K562 (cell line): ENCODE results near the gene LRRC3. TPM values are rescaled to one million over a fixed set of nuclear protein-coding genes. Genes with fewer than 3 reads are reported as not detected.

Experiments
- ATAC-seq: fragments of 200-7000 bp; cut with Tn5 transposase; 3 replicates; pipeline ENCODE4 v1.9.1; 2020; ENCODE audit warnings: moderate library complexity
- BruUV-seq: library from RNA; stranded (reverse); fragments of 400-500 nt; replicated peaks from 2 replicates; lab custom pipeline; 2021; lab: Mats Ljungman, UMichigan
- CTCF ChIA-PET: fragments of 300-600 bp; formaldehyde crosslinking; extraction: SDS; loops from one replicate; lab custom pipeline; 2021; ENCODE audit warnings: low intra/inter-chr PET ratio; lab: Yijun Ruan, JAX
- POLR2A ChIA-PET: fragments of 300-600, 350-650 bp; sonication (Branson Sonifier 250); formaldehyde crosslinking; extraction: SDS; loops from one replicate; lab custom pipeline; 2021; ENCODE audit warnings: antibody characterized with exemption, inconsistent platforms; lab: Yijun Ruan, JAX
- DNase-seq, 4 experiments: peaks; one replicate each; pipeline versions ENCODE4 v3.0.0 to v3.0.0-alpha.2; 2011 to 2018; ENCODE audit warnings: low spot score in 3 of 4, mixed read lengths in 3 of 4; ENCODE audit errors: extremely low read depth in 1 of 4
- FAIRE-seq: peaks from 2 replicates; lab custom pipeline; 2011; peaks lifted over from hg19 to GRCh38; lab: Jason Lieb, UNC
- H2AFZ ChIP-seq: 2 replicates; pipeline ENCODE4 v1.6.0; 2011; ENCODE audit warnings: low read depth, low read length, control low read depth, inconsistent platforms
- H3K27ac ChIP-seq: fragments of 200-600 bp; 3 replicates; pipeline ENCODE4 v1.8.0; 2011; ENCODE audit warnings: low read depth, mild to moderate bottlenecking, control low read depth, inconsistent platforms, low read length, moderate library complexity, mixed read lengths; ENCODE audit errors: extremely low read depth
- H3K27me3 ChIP-seq, 2 experiments: fragments of 300-600 bp in 1 of 2; 2 replicates in 1 of 2; 3 replicates in 1 of 2; pipeline versions ENCODE4 v1.6.0 to v1.8.0; 2011; ENCODE audit warnings: inconsistent platforms in 2 of 2, low read length in 2 of 2, mild to moderate bottlenecking in 1 of 2, mixed read lengths in 1 of 2, moderate library complexity in 1 of 2; ENCODE audit not compliant: control insufficient read depth in 2 of 2, insufficient read depth in 2 of 2
- H3K36me3 ChIP-seq: fragments of 300-600 bp; 3 replicates; pipeline ENCODE4 v1.8.0; 2011; ENCODE audit warnings: mild to moderate bottlenecking, low read length, inconsistent platforms; ENCODE audit not compliant: control insufficient read depth, insufficient read depth
- H3K4me1 ChIP-seq, 2 experiments: fragments of 200-600 bp in 1 of 2; replicated peaks in 1 of 2; 2 replicates in 1 of 2; 3 replicates in 1 of 2; pipeline versions ENCODE4 v1.5.1 to v1.8.0; 2011; ENCODE audit warnings: inconsistent platforms in 2 of 2, low read length in 2 of 2, mild to moderate bottlenecking in 1 of 2, mixed read lengths in 1 of 2, moderate library complexity in 1 of 2; ENCODE audit not compliant: control insufficient read depth in 2 of 2, insufficient read depth in 2 of 2
- H3K4me2 ChIP-seq: 2 replicates; pipeline ENCODE4 v1.6.1; 2011; ENCODE audit warnings: low read length, control low read depth, inconsistent platforms, mixed read lengths; ENCODE audit not compliant: insufficient read depth
- H3K4me3 ChIP-seq: fragments of 200-600 bp; sonication (generic), shearing (Covaris generic); 2 replicates; pipeline ENCODE4 v1.5.1; 2016; ENCODE audit warnings: control low read depth, inconsistent platforms
- H3K79me2 ChIP-seq: fragments of 200-600 bp; 3 replicates; pipeline ENCODE4 v1.8.0; 2011; ENCODE audit warnings: low read length, inconsistent platforms; ENCODE audit not compliant: control insufficient read depth, insufficient read depth
- H3K9ac ChIP-seq, 2 experiments: 2 replicates each; pipeline versions ENCODE4 v1.6.0 to v1.6.1; 2011; ENCODE audit warnings: low read depth in 2 of 2, low read length in 2 of 2, control low read depth in 1 of 2, inconsistent platforms in 1 of 2, mild to moderate bottlenecking in 1 of 2, mixed read lengths in 1 of 2; ENCODE audit not compliant: insufficient read depth in 1 of 2
- H3K9me1 ChIP-seq: one replicate; pipeline ENCODE4 v1.6.0; 2011; ENCODE audit warnings: inconsistent platforms, mild to moderate bottlenecking, low read length, moderate library complexity; ENCODE audit not compliant: control insufficient read depth, insufficient read depth
- H3K9me3 ChIP-seq: replicated peaks from 2 replicates; pipeline ENCODE4 v1.5.1; 2011; ENCODE audit warnings: low read depth, low read length, inconsistent platforms; ENCODE audit not compliant: control insufficient read depth, insufficient read depth
- H4K20me1 ChIP-seq: replicated peaks from 2 replicates; pipeline ENCODE4 v1.6.1; 2011; ENCODE audit warnings: low read length, inconsistent platforms, mixed read lengths; ENCODE audit not compliant: control insufficient read depth, insufficient read depth
- ADNP ChIP-seq: fragments of 200-800 bp; sonication (Bioruptor generic); IDR thresholded peaks from 2 replicates; pipeline ENCODE4 v1.6.1; 2016; ENCODE audit warnings: missing genetic modification characterization, missing compliant biosample characterization
- BACH1 ChIP-seq: fragments of 200-800 bp; sonication (Bioruptor generic); IDR thresholded peaks from 2 replicates; pipeline ENCODE4 v1.6.1; 2016; ENCODE audit warnings: missing genetic modification characterization, missing compliant biosample characterization
- BRD9 ChIP-seq: fragments of 450-650 bp; IDR thresholded peaks from 2 replicates; pipeline ENCODE4 v1.6.1; 2018; ENCODE audit warnings: low read depth; ENCODE audit not compliant: partially characterized antibody
- CBX3 ChIP-seq, 2 experiments: IDR thresholded peaks; 1 replicate in 1 of 2; 2 replicates in 1 of 2; pipeline ENCODE4 v1.6.1; 2012; ENCODE audit warnings: inconsistent platforms in 2 of 2, low read length in 2 of 2, borderline replicate concordance in 1 of 2, control low read depth in 1 of 2
- FOXJ2 ChIP-seq: fragments of 200-800 bp; sonication (Bioruptor generic); IDR thresholded peaks from 2 replicates; pipeline ENCODE4 v1.6.1; 2016; ENCODE audit warnings: missing genetic modification characterization, missing compliant biosample characterization
- NR1H2 ChIP-seq: sonication (generic); formaldehyde crosslinking; IDR thresholded peaks from 2 replicates; pipeline ENCODE4 v1.4.0; 2020; ENCODE audit warnings: mild to moderate bottlenecking, missing genetic modification reagents
- RAD51 ChIP-seq: fragments of 450-650 bp; IDR thresholded peaks from 2 replicates; pipeline ENCODE4 v1.7.1; 2016; ENCODE audit warnings: low read depth, mild to moderate bottlenecking, borderline replicate concordance
- SMARCA4 ChIP-seq: fragments of 450-650 bp; IDR thresholded peaks from 2 replicates; pipeline ENCODE4 v1.6.1; 2016
- SP2 ChIP-seq: IDR thresholded peaks from 2 replicates; pipeline ENCODE4 v1.6.1; 2011; ENCODE audit warnings: mild to moderate bottlenecking, low read depth, low read length, moderate library complexity; ENCODE audit not compliant: poor library complexity, severe bottlenecking; ENCODE audit errors: extremely low read depth
- STAT5A ChIP-seq: IDR thresholded peaks from 2 replicates; pipeline ENCODE4 v1.6.1; 2012; ENCODE audit warnings: low read length, inconsistent platforms, borderline replicate concordance
- THRAP3 ChIP-seq: fragments of 450-650 bp; IDR thresholded peaks from 2 replicates; pipeline ENCODE4 v1.6.1; 2016; ENCODE audit warnings: mild to moderate bottlenecking, inconsistent platforms, borderline replicate concordance
- ZNF174 ChIP-seq: fragments of 250-450 bp; sonication (Bioruptor Pico); IDR thresholded peaks from 2 replicates; pipeline ENCODE4 v1.4.0; 2020; ENCODE audit warnings: mild to moderate bottlenecking
- ZNF592 ChIP-seq: fragments of 450-650 bp; IDR thresholded peaks from 2 replicates; pipeline ENCODE4 v1.6.1; 2017; ENCODE audit warnings: antibody characterized with exemption, mild to moderate bottlenecking
- ZSCAN32 ChIP-seq: fragments of 450-650 bp; formaldehyde crosslinking; IDR thresholded peaks from 2 replicates; pipeline ENCODE4 v1.4.0; 2020; ENCODE audit warnings: mild to moderate bottlenecking, moderate library complexity
- WGBS: fragments of 100-300 bp; shearing (Covaris generic); methylation state at CpG from one replicate; pipeline ENCODE4 v1.1.6; 2016; ENCODE audit warnings: low coverage, mixed read lengths; ENCODE audit not compliant: insufficient coverage; ENCODE audit errors: missing lambda C conversion rate; 5-methylcytosine and 5-hydroxymethylcytosine counted together
- in situ Hi-C: fragments of 300-500 bp; cut with MboI; formaldehyde crosslinking; loops from 4 replicates; pipeline ENCODE4 v1.15.0; 2018; ENCODE audit warnings: inconsistent platforms, mixed read lengths
- intact Hi-C: fragments of 100-400 bp; cut with micrococcal nuclease; formaldehyde crosslinking; loops from 2 replicates; pipeline ENCODE4 v1.14.2; 2022
- polyA plus RNA-seq, 8 experiments: library from polyadenylated mRNA; depleted of rRNA in 4 of 8; stranded (reverse) in 5 of 8; unstranded in 3 of 8; fragments of >200 nt; fragmentation: Nextera tagmentation in 2 of 8; fragmentation: Illumina TruSeq in 1 of 8; extraction: Ambion mirVana in 2 of 8; extraction: Trizol in 1 of 8; gene quantifications; 2 replicates each; pipeline versions ENCODE4 v1.2.1 to v1.2.3, GENCODE V29; 2011 to 2014; ENCODE audit warnings: inconsistent platforms in 1 of 8, missing spikeins in 1 of 8
- total RNA-seq, 7 experiments: library from RNA; depleted of rRNA in 6 of 7; stranded (reverse); fragments of >200 nt in 6 of 7; fragmentation: Illumina TruSeq in 2 of 7; extraction: Trizol in 2 of 7; gene quantifications; 2 replicates each; pipeline versions ENCODE4 v1.2.1 to v1.2.3, GENCODE V29; 2011 to 2021; ENCODE audit warnings: low replicate concordance in 1 of 7
- TF ChIP-seq, protein P1 (sequence below), 2 experiments: fragments of 450-650 bp in 1 of 2; sonication (generic) in 1 of 2; formaldehyde crosslinking in 1 of 2; IDR thresholded peaks in 1 of 2; conservative IDR thresholded peaks in 1 of 2; 2 replicates each; pipeline versions ENCODE4 v1.6.1 to v1.8.1; 2016 to 2023; ENCODE audit warnings: mild to moderate bottlenecking in 2 of 2, moderate library complexity in 2 of 2, inconsistent platforms in 1 of 2, missing genetic modification reagents in 1 of 2

Gene LRRC3
- total and polyA plus RNA-seq, 9 of the 15 experiments (the other 6 are each of a cell fraction or from before 2014, with no cell fraction given), result 0.04 TPM; not detected in 7

- TF ChIP-seq BACH1 (no peak), BRD9 (no peak), FOXJ2 (no peak), ZSCAN32 (CRISPR knock-in tag) (no peak), THRAP3 (no peak), STAT5A (no peak), SP2 (no peak), SMARCA4 (no peak)
These were observed 41.5 kb downstream of the LRRC3 start (continued) for GRCh38 chr21:44496564-44497550.

GRCh38 chr21:44497703-44498126 lies 42.4 kb downstream of the LRRC3 start:
- in situ Hi-C loops, result no loop called here
- Histone ChIP-seq H4K20me1 (peaks cover 8% of the 10 kb centered on the region), H3K36me3 (no peaks in the 10 kb centered on the region), H3K4me3 (no peak overlapping the region), H3K79me2 (no peaks in the 10 kb centered on the region), H2AFZ (no peak overlapping the region), H3K9me3 (no peaks in the 10 kb centered on the region), H3K4me1 (peaks cover 0 to 16% of the 10 kb centered on the region in 2 experiments; a peak in 2 of 5 replicates), H3K4me2 (no peak overlapping the region), H3K9me1 (no peaks in the 10 kb centered on the region), H3K27ac (no peak overlapping the region), H3K27me3 (peaks cover 81 to 93% of the 10 kb centered on the region in 2 experiments), H3K9ac (no peak overlapping the region)
- 2% methylated on average over 6 of the region's 6 CpGs for WGBS
- intact Hi-C loops, result no loop called here
- ATAC-seq (no peak), FAIRE-seq (no peak), DNase-seq (no peak)
- POLR2A ChIA-PET, result no interaction called here
- BruUV-seq, result no TSS peak
- CTCF ChIA-PET, result no interaction called here
- no peak for TF ChIP-seq ZNF174
- peak; percentile 36; the same call in 1 of the 2 replicates for TF ChIP-seq RAD51
- no peak for TF ChIP-seq ADNP (tag)
- TF ChIP-seq CBX3 (IDR thresholded peaks at IDR 0.05; ENCODE audit: borderline replicate concordance in 1 of 2, low read length in 2 of 2), result no peak
- TF ChIP-seq, protein P1, sequence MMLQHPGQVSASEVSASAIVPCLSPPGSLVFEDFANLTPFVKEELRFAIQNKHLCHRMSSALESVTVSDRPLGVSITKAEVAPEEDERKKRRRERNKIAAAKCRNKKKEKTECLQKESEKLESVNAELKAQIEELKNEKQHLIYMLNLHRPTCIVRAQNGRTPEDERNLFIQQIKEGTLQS (IDR thresholded peaks at IDR 0.05), result no peak
- TF ChIP-seq, protein P1 (CRISPR knock-in tag; conservative IDR thresholded peaks at IDR 0.05), result no peak
- TF ChIP-seq ZNF592, result no peak
- no peak for TF ChIP-seq NR1H2 (CRISPR knock-in tag)
